Loucy (cell line): ENCODE results near the gene KRTAP5-1.
A peak's percentile ranks its signal among the peaks of the same experiment; 100 is the strongest.

ENCODE experiments used
- H2AFZ ChIP-seq: fragments of 200-600 bp; sonication (generic); 2 replicates; pipeline ENCODE4 v1.6.0; 2016; ENCODE audit warnings: antibody characterized with exemption, mild to moderate bottlenecking, low read length, moderate library complexity
- H3F3A ChIP-seq: fragments of 200-600 bp; 2 replicates; pipeline ENCODE4 v1.6.0; 2016; ENCODE audit warnings: antibody characterized with exemption, low read depth, mild to moderate bottlenecking
- H3K27me3 ChIP-seq: fragments of 200-600 bp; sonication (generic); 2 replicates; pipeline ENCODE4 v1.6.1; 2014; ENCODE audit warnings: low read length, mild to moderate bottlenecking; ENCODE audit not compliant: insufficient read depth, poor library complexity, severe bottlenecking
- H3K36me3 ChIP-seq: fragments of 200-600 bp; sonication (generic); 2 replicates; pipeline ENCODE4 v1.6.1; 2016; ENCODE audit warnings: low read length; ENCODE audit not compliant: insufficient read depth
- H3K4me1 ChIP-seq: fragments of 200-600 bp; sonication (generic); 2 replicates; pipeline ENCODE4 v1.5.1; 2014; ENCODE audit warnings: low read length, mild to moderate bottlenecking; ENCODE audit not compliant: insufficient read depth, poor library complexity, severe bottlenecking
- H3K4me2 ChIP-seq: fragments of 200-600 bp; sonication (generic); 2 replicates; pipeline ENCODE4 v1.6.0; 2014; ENCODE audit warnings: antibody characterized with exemption, low read length, low read depth, mild to moderate bottlenecking; ENCODE audit not compliant: poor library complexity, severe bottlenecking
- H3K4me3 ChIP-seq: fragments of 200-600 bp; sonication (generic); 2 replicates; pipeline ENCODE4 v1.5.1; 2014; ENCODE audit warnings: low read length, mild to moderate bottlenecking, mixed read lengths; ENCODE audit not compliant: poor library complexity, severe bottlenecking
- H3K79me2 ChIP-seq: fragments of 200-600 bp; sonication (generic); 2 replicates; pipeline ENCODE4 v1.6.1; 2014; ENCODE audit warnings: low read length; ENCODE audit not compliant: insufficient read depth
- H3K9ac ChIP-seq: fragments of 200-600 bp; sonication (generic); 2 replicates; pipeline ENCODE4 v1.6.0; 2014; ENCODE audit warnings: mild to moderate bottlenecking, low read depth, low read length, moderate library complexity; ENCODE audit not compliant: poor library complexity, severe bottlenecking
- H3K9me2 ChIP-seq: fragments of 200-600 bp; sonication (generic); replicated peaks from 2 replicates; pipeline ENCODE4 v1.6.1; 2016; ENCODE audit warnings: low read depth, low read length, mixed read lengths
- H3K9me3 ChIP-seq: fragments of 200-600 bp; sonication (generic); 2 replicates; pipeline ENCODE4 v1.6.1; 2014; ENCODE audit warnings: mild to moderate bottlenecking, antibody characterized with exemption, low read length, low read depth; ENCODE audit not compliant: insufficient read depth
- H4K20me1 ChIP-seq: fragments of 200-600 bp; sonication (generic); 2 replicates; pipeline ENCODE4 v1.6.0; 2014; ENCODE audit warnings: antibody characterized with exemption, low read length, mild to moderate bottlenecking; ENCODE audit not compliant: insufficient read depth, poor library complexity, severe bottlenecking
- EZH2phosphoT487 ChIP-seq: fragments of 200-600 bp; IDR thresholded peaks from 2 replicates; pipeline ENCODE4 v1.6.1; 2018; ENCODE audit warnings: antibody characterized with exemption, mild to moderate bottlenecking, moderate library complexity, borderline replicate concordance
- TF ChIP-seq, protein P1 (sequence below): fragments of 200-600 bp; sonication (generic); conservative IDR thresholded peaks from 2 replicates; pipeline ENCODE4 v1.5.1; 2014; ENCODE audit warnings: mild to moderate bottlenecking, antibody characterized with exemption, low read length

Gene KRTAP5-1

DNA sequence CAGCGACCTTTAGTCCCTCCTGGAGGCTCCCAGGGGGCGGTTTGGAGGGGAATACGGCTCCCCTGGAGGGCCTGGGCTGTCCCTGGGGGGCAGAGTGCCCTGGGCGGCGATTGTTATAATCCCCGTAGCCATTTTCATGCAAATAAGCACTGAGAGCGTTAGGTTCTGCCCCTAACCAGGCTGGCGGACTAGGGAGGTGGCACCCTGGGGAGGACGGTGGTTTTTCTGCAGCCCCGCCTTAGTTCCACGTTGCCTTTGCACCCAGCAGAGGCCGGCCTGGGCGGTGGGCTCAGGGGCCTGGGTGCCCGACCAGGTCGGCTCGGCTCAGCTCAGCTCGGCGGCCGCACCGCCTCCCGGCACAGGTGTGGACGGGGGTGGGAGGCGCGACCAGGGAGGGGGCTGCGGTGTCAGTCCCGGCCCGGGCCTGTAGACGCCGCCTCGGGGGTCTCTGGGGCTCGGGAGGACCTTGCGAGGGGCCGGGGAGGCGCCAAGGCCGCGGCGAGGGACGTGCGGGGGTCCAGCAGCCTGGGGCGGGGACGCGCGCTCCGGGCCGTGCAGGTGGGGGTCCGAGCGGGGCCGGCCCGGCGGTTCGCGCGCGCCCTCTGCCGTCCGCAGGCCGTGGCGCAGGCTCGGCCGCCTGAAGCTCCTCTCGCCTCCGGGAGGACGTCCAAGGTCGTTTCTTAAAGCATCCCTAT is 10.7 kb downstream of the KRTAP5-1 start:
- H3K9me3 ChIP-seq: no peaks in the 10 kb centered on the region
- H4K20me1 ChIP-seq: no peaks in the 10 kb centered on the region
- H3K36me3 ChIP-seq: no peaks in the 10 kb centered on the region
- H3K79me2 ChIP-seq: no peaks in the 10 kb centered on the region
- H3K4me2 ChIP-seq: peak overlapping the region; percentile 74
- H3K4me1 ChIP-seq: no peaks in the 10 kb centered on the region
- peak overlapping the region; percentile 71; the same call in 1 of the 2 replicates for H2AFZ ChIP-seq
- no peaks in the 10 kb centered on the region for H3F3A ChIP-seq
- H3K9me2 ChIP-seq: no peaks in the 10 kb centered on the region
- H3K4me3 ChIP-seq: peak overlapping the region; percentile 55
- no peak overlapping the region for H3K9ac ChIP-seq
- no peaks in the 10 kb centered on the region for H3K27me3 ChIP-seq
- TF ChIP-seq, protein P1, sequence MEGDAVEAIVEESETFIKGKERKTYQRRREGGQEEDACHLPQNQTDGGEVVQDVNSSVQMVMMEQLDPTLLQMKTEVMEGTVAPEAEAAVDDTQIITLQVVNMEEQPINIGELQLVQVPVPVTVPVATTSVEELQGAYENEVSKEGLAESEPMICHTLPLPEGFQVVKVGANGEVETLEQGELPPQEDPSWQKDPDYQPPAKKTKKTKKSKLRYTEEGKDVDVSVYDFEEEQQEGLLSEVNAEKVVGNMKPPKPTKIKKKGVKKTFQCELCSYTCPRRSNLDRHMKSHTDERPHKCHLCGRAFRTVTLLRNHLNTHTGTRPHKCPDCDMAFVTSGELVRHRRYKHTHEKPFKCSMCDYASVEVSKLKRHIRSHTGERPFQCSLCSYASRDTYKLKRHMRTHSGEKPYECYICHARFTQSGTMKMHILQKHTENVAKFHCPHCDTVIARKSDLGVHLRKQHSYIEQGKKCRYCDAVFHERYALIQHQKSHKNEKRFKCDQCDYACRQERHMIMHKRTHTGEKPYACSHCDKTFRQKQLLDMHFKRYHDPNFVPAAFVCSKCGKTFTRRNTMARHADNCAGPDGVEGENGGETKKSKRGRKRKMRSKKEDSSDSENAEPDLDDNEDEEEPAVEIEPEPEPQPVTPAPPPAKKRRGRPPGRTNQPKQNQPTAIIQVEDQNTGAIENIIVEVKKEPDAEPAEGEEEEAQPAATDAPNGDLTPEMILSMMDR: peak; percentile 69
- no peak for TF ChIP-seq EZH2phosphoT487

DNA sequence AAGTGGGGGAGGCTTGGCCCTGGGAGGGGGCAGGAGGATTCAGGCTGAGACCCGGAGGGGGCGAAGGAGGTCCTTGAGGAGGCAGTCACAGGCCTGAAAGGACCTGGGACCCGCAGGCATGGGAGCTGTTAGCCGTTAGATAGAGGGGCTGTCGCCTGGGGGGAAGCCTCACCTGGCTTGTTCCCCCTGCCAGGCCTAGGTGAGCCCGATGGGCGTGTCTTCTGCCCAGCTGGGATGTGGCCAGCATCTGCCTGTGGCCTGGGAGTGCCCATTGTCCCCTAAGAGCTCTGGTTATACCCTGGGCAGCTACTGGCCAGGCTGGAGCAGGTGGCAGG is 11.2 kb downstream of the KRTAP5-1 start:
- H3K36me3 ChIP-seq: no peaks in the 10 kb centered on the region
- H3K9me2 ChIP-seq: no peaks in the 10 kb centered on the region
- peak overlapping the region; percentile 74 for H3K4me2 ChIP-seq
- no peaks in the 10 kb centered on the region for H3K9me3 ChIP-seq
- no peaks in the 10 kb centered on the region for H4K20me1 ChIP-seq
- no peaks in the 10 kb centered on the region for H3K27me3 ChIP-seq
- H3K4me3 ChIP-seq: no peak overlapping the region
- TF ChIP-seq EZH2phosphoT487: no peak
- no peak overlapping the region; the same call in 1 of the 2 replicates for H2AFZ ChIP-seq
- no peak overlapping the region for H3K9ac ChIP-seq
- H3K79me2 ChIP-seq: no peaks in the 10 kb centered on the region
- H3F3A ChIP-seq: no peaks in the 10 kb centered on the region
- H3K4me1 ChIP-seq: no peaks in the 10 kb centered on the region

DNA sequence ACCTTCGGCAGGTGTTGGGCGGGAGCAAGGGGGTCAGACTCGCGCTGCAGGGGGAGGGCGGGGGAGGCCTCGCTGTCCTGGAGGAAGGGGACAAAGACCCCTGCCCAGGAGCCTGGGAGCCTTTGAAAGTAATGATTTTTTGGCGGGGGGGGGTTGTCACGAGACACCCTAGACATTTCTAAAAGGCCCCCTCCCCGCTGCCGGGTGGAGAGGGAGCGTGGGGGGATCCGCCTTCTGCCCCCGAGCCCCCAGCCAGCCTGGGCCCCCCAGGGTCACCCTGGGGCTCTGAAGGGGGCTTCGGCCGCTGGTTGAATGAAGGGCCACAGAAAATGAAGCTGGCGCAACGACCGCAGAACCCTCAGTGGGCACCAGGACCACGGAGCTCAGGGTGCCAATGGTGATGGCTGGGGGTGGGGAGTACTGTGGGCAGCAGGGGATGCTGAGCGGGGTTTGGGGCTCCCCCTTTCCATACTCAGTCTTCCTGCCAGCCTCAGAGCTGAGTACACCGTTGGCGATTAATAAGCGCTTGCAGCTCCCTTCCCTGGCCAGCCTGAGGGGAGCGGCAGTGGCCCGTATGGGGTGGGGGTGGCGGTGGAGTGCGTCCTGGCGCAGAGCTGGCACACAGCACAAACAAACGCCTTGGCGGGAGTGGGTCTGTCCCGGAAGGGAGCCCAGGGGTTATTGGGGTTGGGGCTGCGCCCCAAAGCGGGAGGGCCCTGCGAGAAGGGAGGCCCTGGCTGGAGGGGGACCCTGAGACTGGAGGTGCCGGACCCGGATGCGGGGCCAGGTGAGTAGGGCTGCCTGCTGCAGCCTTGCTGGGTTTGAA is 11.8 kb downstream of the KRTAP5-1 start:
- no peak overlapping the region for H3K4me2 ChIP-seq
- no peaks in the 10 kb centered on the region for H3K36me3 ChIP-seq
- H3K27me3 ChIP-seq: no peaks in the 10 kb centered on the region
- H3K79me2 ChIP-seq: no peaks in the 10 kb centered on the region
- H3K9me3 ChIP-seq: no peaks in the 10 kb centered on the region
- H3K9ac ChIP-seq: no peak overlapping the region
- no peaks in the 10 kb centered on the region for H4K20me1 ChIP-seq
- no peaks in the 10 kb centered on the region for H3F3A ChIP-seq
- no peaks in the 10 kb centered on the region for H3K4me1 ChIP-seq
- TF ChIP-seq EZH2phosphoT487: no peak
- TF ChIP-seq, protein P1: no peak
- H3K4me3 ChIP-seq: no peak overlapping the region
- H3K9me2 ChIP-seq: no peaks in the 10 kb centered on the region
- no peak overlapping the region for H2AFZ ChIP-seq
